Testis (tissue), 3 donors: ENCODE data around the gene ATP2B3. TPM values are rescaled to one million over a fixed set of nuclear protein-coding genes. Genes with fewer than 3 reads are reported as not detected.

Experiments used
- DNase-seq: peaks from one replicate; pipeline ENCODE4 v3.0.0-alpha.2; 2019
- H3K27ac ChIP-seq, 2 donors: fragments of 200-600 bp; sonication (generic); one replicate each; pipeline ENCODE4 v1.5.1; 2019
- H3K27me3 ChIP-seq: fragments of 200-600 bp; sonication (generic); one replicate; pipeline ENCODE4 v1.5.1; 2019
- H3K36me3 ChIP-seq: fragments of 200-600 bp; sonication (generic); one replicate; pipeline ENCODE4 v1.5.1; 2017; ENCODE audit warnings: low read depth; ENCODE audit errors: missing control alignments
- H3K4me1 ChIP-seq: fragments of 200-600 bp; sonication (generic); one replicate; pipeline ENCODE4 v1.5.1; 2019
- H3K4me3 ChIP-seq, 2 donors: fragments of 200-600 bp; sonication (generic); one replicate each; pipeline ENCODE4 v1.5.1; 2017 to 2019
- H3K9me3 ChIP-seq: fragments of 200-600 bp; sonication (generic); one replicate; pipeline ENCODE4 v1.5.1; 2017
- POLR2A ChIP-seq: fragments of 450-650 bp; IDR thresholded peaks from one replicate; pipeline ENCODE4 v1.6.1; 2017; ENCODE audit warnings: antibody characterized with exemption, mild to moderate bottlenecking, moderate library complexity
- WGBS, 2 donors: methylation state at CpG; one replicate each; pipeline ENCODE4 v1.1.5; 2018; 5-methylcytosine and 5-hydroxymethylcytosine counted together
- intact Hi-C: fragments of 100-400 bp; cut with DNase I; formaldehyde crosslinking; loops from one replicate; pipeline ENCODE4 v1.15.1; 2023; ENCODE audit warnings: low total_unique reads
- polyA plus RNA-seq: library from polyadenylated mRNA; stranded (reverse); fragments of 350-450 nt; fragmentation: Illumina TruSeq; extraction: RNeasy Lipid Tissue Mini Kit (QIAGEN cat#74804); gene quantifications from one replicate; pipeline ENCODE4 v1.2.3, GENCODE V29; 2014; ENCODE audit warnings: low read depth, low replicate concordance; ENCODE audit not compliant: insufficient read depth
- total RNA-seq, 2 donors: library from RNA; depleted of rRNA; stranded (reverse); fragments of >200 nt; gene quantifications; one replicate each; pipeline ENCODE4 v1.2.3, GENCODE V29; 2016
- TF ChIP-seq, protein P1 (sequence below), 3 experiments: fragments of 450-650 bp in 2 of 3; fragments of 200-600 bp in 1 of 3; sonication (generic) in 1 of 3; IDR thresholded peaks; one replicate each; pipeline ENCODE4 v1.5.1; 2016 to 2019; ENCODE audit warnings: antibody characterized with exemption in 3 of 3, mild to moderate bottlenecking in 2 of 3, moderate library complexity in 1 of 3

Gene ATP2B3
- total and polyA plus RNA-seq, 3 donors from 2014 or later: 0.16 to 1.2 (median 0.73) TPM

DNA sequence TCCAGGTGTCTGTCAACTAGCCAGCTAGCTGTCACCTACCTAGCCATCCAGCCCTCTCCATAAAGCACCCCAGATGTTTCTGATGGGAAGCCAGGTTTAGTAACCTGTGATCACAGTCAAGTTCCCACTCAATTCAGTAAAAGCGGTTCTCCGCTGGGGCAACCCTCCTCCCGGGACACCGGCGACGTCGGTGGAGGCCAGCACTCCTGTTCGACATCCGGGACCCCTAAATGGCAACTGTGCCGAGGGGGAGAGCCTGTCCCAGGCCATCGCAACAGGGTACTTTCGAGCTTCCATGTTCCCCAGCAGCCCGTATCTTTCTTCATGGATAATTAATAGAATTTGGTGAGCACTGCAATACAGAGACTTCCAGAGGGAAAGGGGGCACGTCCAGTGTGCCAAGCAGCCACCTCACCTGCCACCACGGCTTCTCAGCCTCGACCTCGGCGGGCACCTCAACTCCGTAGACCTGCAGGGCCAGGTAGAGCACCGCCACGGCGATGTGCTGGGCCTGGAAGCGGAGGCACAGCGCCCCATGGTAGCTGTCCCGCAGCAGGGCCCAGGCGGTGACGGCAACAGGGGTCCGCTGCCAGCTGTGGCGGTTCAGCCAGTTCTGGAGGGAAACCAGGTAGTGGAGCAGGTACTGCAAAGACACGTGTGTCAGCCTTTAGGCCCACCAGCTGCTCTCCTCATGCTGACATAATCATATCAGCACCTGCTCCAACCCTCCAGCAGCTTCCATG is 74.8 kb downstream of the ATP2B3 start:
- no peaks in the 10 kb centered on the region for H3K27me3 ChIP-seq
- no peaks in the 10 kb centered on the region for H3K36me3 ChIP-seq
- no peak overlapping the region for H3K27ac ChIP-seq
- no peaks in the 10 kb centered on the region for H3K4me1 ChIP-seq
- H3K4me3 ChIP-seq: no peak overlapping the region
- H3K9me3 ChIP-seq: no peaks in the 10 kb centered on the region
- intact Hi-C loops: no loop called here
- DNase-seq: no peak
- no peak for TF ChIP-seq POLR2A
- TF ChIP-seq, protein P1, sequence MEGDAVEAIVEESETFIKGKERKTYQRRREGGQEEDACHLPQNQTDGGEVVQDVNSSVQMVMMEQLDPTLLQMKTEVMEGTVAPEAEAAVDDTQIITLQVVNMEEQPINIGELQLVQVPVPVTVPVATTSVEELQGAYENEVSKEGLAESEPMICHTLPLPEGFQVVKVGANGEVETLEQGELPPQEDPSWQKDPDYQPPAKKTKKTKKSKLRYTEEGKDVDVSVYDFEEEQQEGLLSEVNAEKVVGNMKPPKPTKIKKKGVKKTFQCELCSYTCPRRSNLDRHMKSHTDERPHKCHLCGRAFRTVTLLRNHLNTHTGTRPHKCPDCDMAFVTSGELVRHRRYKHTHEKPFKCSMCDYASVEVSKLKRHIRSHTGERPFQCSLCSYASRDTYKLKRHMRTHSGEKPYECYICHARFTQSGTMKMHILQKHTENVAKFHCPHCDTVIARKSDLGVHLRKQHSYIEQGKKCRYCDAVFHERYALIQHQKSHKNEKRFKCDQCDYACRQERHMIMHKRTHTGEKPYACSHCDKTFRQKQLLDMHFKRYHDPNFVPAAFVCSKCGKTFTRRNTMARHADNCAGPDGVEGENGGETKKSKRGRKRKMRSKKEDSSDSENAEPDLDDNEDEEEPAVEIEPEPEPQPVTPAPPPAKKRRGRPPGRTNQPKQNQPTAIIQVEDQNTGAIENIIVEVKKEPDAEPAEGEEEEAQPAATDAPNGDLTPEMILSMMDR (IDR thresholded peaks at IDR 0.05): no peak
- WGBS, 2 donors: 96% methylated on average over 30 of the region's 30 CpGs; no CpG with 5 or more reads in 1 of the 2 donors

DNA sequence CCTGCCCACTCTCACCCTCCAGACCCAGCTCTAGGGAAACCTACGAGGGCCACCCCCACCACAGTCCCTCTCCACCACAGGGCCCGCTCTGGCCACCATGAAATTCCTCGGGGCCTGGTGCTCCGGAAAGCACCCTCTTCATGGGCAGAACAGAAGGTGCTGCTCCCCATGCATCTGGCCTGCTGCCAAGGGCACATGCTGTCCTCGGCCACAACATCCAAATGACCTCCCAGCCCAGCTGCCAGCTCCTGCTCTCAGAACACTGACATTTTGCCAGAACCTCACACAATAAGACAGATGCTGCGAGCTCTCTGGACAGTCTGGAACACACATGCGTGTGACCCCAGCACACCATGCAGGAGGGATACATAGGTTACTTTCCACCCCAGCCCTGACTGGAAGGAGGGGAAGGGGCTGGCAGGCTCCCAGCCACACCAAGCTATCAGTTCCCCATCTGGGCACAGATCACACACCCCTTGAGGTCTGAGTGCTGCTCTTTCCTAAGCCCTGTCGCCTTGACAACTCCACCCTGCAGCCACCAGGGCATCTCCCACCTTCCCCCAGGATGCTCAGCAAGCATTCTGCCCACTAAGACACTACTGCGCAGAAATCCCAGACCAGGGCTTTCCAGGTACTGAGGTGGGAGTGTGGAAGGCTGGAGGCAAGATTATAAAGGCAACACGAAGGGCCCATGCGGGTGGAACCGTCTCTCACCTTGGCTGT is 75.7 kb downstream of the ATP2B3 start:
- Histone ChIP-seq H3K9me3 (no peaks in the 10 kb centered on the region), H3K27ac (no peak overlapping the region), H3K36me3 (no peaks in the 10 kb centered on the region), H3K27me3 (no peaks in the 10 kb centered on the region), H3K4me3 (no peak overlapping the region), H3K4me1 (no peaks in the 10 kb centered on the region)
- no peak for TF ChIP-seq POLR2A
- TF ChIP-seq, protein P1 (IDR thresholded peaks at IDR 0.05): no peak
- DNase-seq: peak; percentile 34
- WGBS, 2 donors: 46 to 92% methylated on average over 5 to 11 of the region's 12 CpGs
- intact Hi-C loops: no loop called here

DNA sequence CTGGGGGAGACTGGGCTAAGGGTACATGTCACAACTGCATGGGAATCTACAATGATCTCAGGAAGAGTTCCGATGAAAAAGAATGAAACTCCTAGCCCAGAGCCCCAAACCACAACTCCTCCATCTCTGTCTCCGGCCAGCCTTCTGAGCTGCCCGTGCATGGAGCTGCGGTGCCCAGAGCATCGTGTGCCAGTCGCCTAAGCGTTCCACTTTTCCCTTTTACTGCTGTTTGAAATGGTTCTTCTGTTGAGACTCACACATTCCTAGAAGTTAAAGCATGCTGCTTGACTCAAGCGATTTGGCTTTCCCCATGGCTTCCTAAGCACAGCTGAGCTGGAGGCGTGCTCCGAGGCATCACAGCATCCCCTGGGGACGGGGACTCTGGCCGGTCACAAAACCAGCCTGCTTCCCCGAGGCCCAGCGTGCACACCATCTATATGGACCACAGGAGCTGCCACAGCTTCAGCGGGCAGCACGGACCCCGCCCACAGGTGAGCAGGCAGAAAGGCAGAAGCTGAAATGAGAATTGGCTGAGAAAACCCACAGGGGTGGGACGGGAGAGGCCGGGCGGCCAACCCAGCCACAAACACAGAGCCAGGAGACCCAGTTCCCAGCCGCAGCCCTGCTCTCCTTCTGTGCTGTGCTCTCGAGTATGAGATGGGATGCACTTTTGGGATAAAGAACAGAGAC is 76.5 kb downstream of the ATP2B3 start:
- Histone ChIP-seq H3K27ac (no peak overlapping the region), H3K9me3 (no peaks in the 10 kb centered on the region), H3K4me1 (no peaks in the 10 kb centered on the region), H3K4me3 (no peak overlapping the region), H3K36me3 (no peaks in the 10 kb centered on the region), H3K27me3 (no peaks in the 10 kb centered on the region)
- DNase-seq: no peak
- TF ChIP-seq, protein P1 (IDR thresholded peaks at IDR 0.05): no peak
- TF ChIP-seq POLR2A: no peak
- intact Hi-C loops: no loop called here
- WGBS, 2 donors: 92 to 100% methylated on average over 6 to 19 of the region's 22 CpGs

DNA sequence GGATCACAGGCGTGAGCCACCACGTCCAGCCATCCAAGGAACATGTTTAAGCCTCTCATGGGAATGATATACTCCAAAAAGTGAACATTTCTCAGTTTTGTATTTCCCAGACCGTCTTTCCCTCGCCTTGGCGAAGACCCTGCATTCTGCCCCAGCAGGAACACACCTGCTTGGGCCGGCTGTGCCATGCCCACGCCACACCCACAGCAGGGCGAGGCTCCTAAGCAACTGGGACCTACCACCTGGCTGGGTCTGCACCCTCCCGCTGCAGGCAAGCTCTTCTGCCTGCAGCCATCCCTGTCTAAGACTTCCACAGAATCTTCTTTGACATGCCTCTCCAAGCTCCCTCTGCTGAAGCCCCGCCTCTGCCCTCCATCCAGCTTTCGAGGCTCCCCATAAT is 77.9 kb downstream of the ATP2B3 start:
- no peak overlapping the region for H3K27ac ChIP-seq
- H3K36me3 ChIP-seq: no peaks in the 10 kb centered on the region
- H3K27me3 ChIP-seq: no peaks in the 10 kb centered on the region
- no peaks in the 10 kb centered on the region for H3K9me3 ChIP-seq
- peaks cover 2% of the 10 kb centered on the region for H3K4me1 ChIP-seq
- H3K4me3 ChIP-seq: no peak overlapping the region
- WGBS, 2 donors: 92 to 98% methylated on average over 7 to 11 of the region's 11 CpGs
- DNase-seq: no peak
- intact Hi-C loops: no loop called here
- no peak for TF ChIP-seq POLR2A
- TF ChIP-seq, protein P1 (IDR thresholded peaks at IDR 0.05): no peak
